LNCAP (cell line): ENCODE data around the gene SETBP1.

ENCODE experiments used
- CTCF ChIP-seq: fragments of 450-650 bp; IDR thresholded peaks from 2 replicates; pipeline ENCODE4 v1.5.1; 2017; ENCODE audit warnings: mild to moderate bottlenecking

The SETBP1 gene

GRCh38 chr18:44876755-44877154 lies 196.1 kb downstream of the SETBP1 start:
- no peak for TF ChIP-seq CTCF

- no peak for TF ChIP-seq CTCF
Observed at GRCh38 chr18:44878335-44878734, 197.6 kb downstream of the SETBP1 start.

- TF ChIP-seq CTCF: no peak
Observed at GRCh38 chr18:44880170-44880569, 199.5 kb downstream of the SETBP1 start.

- TF ChIP-seq CTCF: no peak
Observed at GRCh38 chr18:44881461-44882162, 200.9 kb downstream of the SETBP1 start.

GRCh38 chr18:44882163-44882868 lies 201.6 kb downstream of the SETBP1 start:
- no peak for TF ChIP-seq CTCF

GRCh38 chr18:44883671-44884070 lies 203.0 kb downstream of the SETBP1 start:
- TF ChIP-seq CTCF: no peak

GRCh38 chr18:44884431-44884830 lies 203.7 kb downstream of the SETBP1 start:
- no peak for TF ChIP-seq CTCF
